ENCODE measurements around the gene RPL15.

Gene RPL15

DNA sequence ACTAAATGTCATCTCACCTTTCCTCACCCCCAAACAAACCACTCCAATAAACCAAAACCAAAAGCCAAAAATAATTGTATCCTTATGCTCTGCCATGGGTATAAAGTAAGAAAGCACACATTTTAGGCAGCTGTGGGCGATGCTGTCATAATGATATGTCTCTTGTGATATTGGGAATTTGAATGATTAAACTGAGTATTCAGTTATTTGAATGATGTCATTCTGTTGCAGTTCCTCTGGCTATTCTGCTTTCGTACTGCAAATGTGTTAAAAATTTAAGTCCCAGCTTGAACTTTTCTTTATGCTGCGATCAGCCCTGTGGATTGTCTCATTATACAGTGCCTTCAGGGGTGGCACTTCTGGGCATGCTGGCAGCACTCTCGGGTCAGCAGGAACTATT, 17.3 kb downstream of the RPL15 start:
- DNase-seq: no peak

DNA sequence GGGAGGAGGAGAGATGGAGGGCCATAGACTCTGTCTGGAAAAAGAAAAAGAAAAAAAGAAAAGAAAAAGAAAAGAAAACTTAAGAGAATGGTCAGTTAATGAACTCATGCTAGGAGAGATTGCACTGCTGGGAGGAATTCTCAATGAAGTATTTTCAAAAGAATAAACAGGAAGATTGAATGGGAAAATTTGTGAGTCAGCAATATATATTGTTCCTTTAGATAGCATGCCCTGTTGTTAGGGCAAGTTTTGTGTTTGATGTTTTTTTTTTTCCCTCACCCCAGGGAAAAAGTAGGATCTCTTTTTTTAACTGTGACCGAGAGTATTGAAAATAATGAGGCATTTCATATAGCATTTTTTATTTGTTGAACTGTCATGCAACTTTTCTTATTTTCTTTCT, 20.4 kb downstream of the RPL15 start:
- DNase-seq: no peak

DNA sequence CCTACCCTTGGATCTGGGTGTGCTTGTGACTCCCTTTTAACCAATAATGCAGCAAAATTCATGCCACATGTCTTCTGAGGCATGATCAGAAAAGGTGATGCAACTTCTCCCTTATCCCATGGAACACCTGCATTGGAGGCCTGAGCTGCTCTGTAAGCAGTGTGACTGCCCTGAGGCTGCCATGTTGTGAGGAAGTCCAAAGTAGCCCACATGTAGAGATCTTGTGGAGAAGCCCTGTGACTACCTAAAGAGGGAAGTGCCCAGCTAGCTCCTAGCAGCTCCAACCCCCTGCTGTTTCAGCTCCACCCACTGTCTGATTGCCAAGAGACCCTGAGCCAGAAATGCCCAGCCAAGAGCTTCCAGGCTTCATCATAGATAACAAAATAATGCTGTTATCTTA, 21.8 kb downstream of the RPL15 start:
- no peak for DNase-seq

DNA sequence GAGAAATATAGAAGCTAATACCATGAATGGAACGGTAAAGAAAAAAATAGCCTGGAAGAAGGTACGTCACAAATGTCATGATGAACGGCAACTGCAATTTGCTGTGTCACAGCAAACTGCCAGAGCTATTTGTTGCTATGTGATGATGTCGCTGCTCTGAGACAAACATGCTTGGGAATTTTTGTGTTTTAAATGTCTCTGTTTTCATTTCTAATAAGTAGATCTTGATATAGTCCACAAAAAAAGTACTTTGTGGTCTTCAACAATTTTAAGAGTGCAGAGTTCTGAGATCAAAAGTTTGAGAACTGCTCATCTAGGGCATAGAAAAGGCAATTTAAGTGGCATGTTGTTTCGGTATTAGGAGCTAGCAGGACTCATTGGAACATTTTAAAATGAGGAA, 23.8 kb downstream of the RPL15 start:
- DNase-seq: no peak

DNA sequence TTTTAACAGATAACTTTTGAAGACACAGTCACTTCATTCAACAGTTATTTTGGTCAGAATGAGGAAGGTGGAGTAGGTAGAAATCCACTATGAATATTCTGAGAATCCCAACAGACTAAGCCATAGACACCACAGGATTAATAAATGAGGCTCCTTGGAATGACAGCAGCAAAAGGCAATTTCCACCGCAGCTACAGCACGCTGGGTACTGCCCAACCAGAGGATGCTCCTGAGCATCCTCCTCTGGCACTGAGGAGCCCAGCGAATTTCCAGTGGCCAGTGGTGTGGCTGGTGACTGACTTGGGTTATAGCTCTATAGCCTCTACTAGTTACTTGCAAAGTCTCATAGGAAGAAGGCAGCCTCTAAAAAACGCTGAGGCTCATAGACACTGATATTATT, 24.5 kb downstream of the RPL15 start:
- no peak for DNase-seq

DNA sequence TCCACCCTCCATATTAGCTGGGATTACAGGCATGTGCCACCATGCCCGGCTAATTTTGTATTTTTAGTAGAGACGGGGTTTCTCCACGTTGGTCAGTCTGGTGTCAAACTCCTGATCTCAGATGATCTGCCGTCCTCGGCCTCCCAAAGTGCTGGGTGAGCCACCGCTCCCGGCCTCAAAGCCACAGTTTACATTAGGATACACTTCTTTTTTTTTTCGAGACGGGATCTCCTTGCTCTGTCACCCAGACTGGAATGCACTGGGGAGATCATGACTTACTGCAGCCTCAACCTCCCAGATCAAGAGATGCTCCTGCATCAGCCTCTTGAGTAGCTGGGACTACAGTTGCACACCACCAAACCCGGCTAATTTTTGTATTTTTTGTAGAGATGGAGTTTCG, 25.6 kb downstream of the RPL15 start:
- no peak for DNase-seq

DNA sequence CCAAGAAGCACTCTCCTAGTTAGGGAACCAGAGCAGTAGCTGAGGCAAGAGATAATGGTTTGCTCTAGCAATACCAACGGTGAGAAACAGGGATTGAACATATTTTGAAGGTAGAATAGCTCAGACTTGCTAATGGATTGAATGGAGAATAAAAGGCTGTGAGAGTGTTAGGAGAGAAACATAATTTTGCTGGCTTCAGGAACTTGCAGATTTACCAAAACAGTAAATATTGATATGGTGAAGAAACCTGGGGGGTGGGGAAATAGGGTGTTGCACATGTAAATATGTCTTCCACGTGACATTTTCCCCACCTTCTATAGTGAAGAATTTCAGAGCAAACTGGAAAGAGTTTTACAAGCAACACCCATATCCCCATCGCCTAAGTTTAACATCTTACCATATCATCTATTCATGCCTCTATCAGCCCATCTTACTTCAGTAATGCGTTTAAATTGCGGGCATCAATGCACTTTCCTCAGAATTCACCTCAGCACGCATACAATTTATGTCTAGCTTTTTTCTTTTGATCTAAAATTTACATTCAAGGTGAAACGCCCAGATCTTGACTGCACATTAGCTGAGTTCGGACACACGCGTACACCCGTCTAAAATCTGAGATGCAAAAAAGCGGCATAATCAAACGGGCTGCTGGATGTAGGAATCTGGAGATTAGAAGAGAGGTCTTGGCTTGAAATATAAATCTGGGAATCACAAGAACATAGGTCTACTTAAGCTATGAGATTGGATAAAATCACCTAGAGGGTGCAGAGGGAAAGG, 27.3 kb downstream of the RPL15 start:
- DNase-seq: no peak

DNA sequence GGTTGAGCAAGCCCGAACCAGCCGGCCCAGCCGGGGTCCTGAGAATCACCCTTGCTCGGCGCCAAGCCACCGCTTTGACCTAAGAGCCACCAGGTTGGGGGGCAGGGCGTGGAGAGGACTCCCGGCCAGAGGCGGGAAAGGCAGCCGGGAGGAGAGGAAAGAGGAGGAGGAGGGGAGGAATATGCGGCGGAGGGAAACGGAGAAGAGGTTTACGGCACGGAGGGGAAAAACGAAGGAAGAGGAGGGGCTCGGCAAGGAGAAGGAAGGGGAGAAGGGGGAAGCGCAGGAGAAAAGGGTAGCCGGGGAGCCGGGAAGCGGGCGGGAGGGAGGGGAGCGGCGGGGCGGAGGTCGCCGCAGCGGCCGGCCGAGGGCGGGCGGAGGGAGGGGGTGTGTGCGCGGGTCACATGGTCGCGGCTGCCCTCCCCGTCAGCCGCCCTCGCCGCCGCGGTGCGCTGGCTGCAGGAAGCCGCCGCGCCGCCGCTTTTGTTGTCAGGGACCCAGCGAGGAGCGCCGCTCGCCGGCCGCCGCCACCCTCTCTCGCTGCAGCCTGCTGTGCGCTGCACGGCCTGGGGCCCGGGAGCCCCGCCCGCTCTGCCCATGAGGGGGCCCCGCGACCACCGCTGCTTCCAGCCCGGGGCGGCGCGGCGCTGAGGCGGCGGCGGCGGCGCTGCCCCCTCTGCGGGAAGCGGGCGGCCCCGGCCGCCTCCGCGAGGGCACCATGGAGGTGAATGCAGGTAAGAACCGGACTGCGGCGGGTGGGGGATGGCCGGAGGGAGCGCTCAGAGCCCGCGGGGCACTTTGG, 28.1 kb downstream of the RPL15 start, which contains the start of gene NR1D2:
TSS of gene NR1D2 (plus strand) at position 426 of the 802 bp plus-strand sequence. CDS start at position 719, 293 bp downstream.
- DNase-seq: peak; percentile 76

DNA sequence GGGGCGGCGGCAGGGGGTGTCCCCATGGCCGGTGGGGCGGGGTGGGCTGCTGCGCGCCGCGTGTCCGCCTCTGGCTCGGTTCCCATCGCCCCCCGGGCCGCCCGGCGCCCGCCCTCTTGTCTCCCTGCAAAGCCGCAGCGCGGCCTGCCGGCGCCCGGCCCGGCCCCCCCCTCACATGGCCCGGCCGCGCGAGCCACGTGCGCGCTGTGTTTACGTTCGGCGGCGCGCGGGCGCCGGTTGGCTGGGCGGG, 28.7 kb downstream of the RPL15 start:
- no peak for DNase-seq

DNA sequence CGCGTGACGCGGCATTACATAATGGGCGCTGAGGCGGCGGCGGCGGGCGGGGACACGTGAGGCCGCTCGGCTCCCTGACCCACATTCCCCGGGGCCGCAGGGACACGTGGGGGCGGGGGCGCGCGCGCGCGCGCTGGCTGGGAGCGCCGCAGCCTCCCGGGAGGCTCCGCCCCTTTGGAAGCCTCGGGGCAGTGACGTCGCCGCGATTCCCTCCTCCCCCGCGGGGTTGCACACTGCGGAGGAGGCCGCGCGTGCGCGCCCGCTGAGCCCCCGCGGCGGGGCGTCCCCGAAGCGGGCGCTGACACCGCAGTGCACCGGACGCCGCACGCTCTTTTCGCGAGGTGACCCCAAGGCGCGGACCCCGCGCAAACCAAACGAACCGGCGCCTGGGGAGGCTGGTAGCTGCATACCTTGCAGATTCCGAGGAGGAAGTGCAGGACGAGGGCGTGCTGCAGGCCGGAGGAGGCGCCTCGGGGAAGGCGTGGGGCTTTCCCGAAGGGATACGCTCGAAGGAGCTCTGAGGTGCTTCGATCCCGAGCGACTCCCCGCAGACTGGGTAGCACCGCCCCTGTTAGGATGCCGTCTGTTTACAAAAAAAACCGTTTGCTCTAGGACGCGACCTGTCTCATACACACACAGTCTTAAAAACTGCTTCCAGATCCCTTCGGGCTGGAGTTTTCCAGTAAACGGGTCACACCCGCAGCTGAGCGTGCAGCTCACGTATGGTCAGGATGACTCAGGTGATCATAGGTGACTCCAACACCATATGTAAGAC, 29.2 kb downstream of the RPL15 start:
- peak; percentile 97 for DNase-seq

DNA sequence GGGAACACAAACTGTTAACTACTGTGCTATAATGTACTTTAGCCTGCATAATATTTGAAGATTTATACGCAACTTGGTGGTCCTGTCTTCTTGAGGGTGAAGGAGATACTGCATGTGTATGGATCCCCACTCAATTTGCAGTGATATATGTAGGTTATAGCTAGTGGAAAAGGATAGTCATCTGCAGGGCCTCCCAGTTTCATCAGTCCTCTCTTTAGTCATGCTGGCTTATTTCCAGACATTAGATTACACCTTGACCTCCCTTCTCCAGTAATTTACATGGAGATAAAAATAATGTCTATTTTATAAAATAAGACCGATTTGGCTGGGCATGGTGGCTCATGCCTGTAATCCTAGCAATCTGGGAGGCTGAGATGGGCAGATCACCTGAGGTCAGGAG, 31.8 kb downstream of the RPL15 start:
- no peak for DNase-seq

DNA sequence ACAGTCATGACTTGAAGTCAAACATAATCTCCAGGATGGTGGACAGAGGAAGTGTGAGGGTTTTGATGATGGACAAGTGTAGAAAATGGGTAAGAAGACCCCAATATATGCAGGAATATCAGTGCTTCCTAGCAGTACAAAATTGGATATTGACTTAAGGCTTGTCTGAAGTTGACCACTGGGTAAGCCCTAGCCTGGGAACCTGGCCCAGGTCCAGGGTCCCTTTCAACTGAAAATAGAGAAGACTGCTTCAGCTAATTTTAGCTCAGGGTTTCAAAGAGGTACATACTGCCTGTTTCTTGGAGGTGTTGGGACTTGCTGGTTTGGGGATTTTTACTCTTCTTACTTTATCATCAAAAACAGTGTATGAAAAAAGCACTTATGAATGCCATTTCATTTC, 32.9 kb downstream of the RPL15 start:
- no peak for DNase-seq

DNA sequence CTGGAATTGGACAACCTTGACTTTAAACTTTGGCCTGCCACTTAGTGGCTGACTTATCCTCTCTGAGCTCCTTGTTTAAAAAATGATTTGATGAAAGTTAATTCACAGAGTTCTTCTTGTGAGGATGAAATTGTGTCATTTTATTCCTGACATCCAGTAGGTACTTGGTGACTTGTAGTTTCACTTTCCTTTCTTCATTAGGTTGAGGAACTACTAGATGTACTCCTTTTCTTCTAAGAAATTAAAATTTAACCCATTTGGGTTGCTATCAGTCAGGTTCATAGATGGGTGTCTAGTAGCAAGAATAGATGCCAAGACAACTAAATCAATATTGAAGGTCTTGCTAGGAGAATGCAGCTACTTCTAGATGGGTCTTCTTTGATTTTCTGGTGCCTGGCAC, 33.4 kb downstream of the RPL15 start:
- DNase-seq: no peak

DNA sequence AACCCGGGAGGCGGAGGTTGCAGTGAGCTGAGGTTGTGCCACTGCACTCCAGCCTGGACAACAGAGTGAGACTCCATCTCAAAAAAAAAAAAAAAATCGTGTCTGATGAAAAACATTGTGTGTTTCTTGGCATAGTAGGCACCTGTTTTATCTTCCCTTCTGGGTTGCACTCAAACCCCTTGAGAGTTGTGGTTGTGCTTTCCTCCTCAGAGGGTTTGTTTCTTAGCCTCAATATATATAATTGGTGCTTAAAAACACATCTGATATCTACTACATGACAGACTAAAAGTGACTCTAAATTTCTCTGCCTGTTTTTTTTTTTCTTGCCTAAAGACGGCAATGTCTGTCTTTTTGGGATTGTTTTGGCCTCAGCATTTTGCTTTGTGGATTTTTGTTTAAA, 35.7 kb downstream of the RPL15 start:
- DNase-seq: no peak

DNA sequence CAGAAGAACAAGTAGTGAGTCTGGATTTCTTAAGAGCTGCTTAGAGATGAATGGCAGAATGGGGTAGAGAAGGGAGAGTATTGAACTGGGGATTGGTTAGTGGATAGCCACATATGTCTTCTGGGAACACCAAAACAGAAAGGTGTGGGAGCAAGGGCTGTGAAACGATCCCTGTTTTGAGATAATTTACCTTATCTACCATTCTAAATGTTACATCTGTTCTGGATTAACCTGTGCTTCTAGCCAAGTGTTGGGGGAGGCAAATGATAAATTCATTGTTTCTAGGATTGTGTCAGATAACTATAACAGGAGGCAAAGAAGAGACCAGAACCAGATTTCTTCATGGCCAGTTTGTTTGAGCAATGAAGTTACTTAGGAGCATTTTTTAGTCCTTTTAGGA, 36.6 kb downstream of the RPL15 start:
- no peak for DNase-seq

DNA sequence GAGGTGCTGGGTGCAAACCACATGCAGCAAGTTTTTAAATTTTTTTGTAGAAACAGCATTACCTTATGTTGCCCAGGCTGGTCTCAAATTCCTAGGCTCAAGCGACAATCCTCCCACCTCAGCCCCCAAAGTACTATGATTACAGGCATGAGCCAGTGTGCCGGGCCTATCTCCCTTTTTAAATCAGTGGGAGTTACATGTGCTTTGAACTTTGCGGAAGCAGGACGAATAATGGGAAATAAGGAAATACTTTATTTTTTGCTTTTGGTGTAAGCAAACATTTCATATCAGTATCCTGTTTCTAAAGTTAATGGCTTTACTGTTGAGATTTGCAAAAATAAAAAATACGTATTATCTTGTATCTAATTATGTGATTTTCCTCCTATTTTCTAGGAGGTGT, 37.2 kb downstream of the RPL15 start:
- no peak for DNase-seq

DNA sequence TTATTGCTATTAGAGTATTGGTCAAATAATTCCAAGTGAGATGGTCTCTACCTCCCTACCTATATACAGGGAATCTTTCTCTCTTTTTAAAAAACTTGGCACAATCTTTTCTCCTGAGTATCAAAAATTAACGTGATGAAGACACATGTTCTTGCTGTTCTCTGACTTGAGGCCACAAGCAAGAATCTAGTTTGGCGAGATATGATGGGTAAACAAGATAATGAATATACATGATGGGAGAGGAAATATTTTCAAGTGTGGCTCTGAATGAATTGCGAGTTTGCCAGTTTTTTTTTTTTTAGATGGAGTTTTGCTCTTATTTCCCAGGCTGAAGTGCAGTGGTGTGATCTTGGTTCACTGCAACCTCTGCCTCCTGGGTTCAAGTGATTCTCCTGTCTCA, 39.8 kb downstream of the RPL15 start:
- DNase-seq: no peak

DNA sequence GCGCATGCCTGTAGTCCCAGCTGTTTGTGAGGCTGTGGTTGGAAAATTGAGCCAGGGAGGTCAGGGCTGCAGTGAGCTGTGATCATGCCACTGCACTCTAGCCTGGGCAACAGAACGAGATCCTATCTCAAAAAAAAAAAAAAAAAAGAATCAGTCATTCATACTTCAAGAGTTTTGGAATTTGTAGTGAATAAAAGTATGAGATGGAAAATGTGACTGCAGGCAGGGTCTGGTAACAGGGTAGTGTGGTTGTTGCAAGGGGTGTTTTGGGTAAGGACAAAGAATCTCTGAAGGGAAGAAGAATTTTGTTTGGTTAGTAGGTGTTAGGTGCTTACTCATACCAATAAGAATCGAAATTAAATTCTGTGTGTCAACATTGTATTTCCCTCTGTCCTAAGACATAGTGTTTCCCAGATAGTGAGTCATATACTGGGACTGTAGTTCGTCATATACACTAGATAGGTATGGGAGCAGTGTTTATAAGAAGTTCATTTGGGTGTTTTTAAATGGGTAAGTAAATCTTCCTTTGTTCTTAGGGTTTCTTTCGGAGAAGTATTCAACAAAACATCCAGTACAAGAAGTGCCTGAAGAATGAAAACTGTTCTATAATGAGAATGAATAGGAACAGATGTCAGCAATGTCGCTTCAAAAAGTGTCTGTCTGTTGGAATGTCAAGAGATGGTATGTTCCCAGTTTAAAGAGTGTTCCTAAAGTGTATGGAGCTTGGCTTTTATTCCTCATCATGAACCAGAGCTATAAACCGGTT, 42.4 kb downstream of the RPL15 start:
- no peak for DNase-seq

DNA sequence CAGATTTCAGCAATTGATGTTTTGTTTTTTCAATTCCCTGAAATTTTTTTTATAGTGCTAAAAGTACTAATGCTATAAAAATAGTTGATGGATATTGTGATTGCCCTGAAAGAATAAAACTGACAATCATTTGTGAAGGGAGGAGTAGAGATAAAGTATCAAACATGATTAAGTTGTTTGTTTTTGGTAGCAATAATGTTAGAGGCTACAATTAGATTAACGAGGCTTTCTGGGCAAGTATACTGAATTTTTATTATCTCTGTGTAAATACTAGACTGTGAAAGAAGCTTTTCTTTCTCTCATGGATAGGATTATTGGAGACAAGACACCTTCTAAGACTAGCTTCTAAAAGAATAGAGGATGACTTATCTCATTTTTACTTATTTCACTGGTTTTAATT, 43.7 kb downstream of the RPL15 start:
- DNase-seq: no peak

DNA sequence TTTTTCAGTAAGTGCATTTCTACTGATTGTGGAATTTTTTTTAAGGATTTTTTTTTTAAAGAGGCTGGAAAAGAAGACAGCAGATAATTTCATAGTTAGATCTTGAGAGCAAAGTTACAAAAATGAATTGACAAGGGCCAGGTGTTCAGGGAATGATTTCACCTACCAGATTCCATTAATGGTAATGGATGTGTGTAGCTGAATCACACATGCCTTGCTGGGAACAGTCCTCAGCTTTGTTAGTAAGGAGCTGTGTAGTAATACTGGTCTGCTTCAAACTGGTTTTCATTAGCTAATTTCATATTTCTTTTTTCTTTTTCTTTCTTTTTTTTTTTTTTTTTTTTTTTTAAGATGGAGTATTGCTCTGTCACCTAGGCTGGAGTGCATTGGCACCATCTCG, 44.1 kb downstream of the RPL15 start:
- no peak for DNase-seq

DNA sequence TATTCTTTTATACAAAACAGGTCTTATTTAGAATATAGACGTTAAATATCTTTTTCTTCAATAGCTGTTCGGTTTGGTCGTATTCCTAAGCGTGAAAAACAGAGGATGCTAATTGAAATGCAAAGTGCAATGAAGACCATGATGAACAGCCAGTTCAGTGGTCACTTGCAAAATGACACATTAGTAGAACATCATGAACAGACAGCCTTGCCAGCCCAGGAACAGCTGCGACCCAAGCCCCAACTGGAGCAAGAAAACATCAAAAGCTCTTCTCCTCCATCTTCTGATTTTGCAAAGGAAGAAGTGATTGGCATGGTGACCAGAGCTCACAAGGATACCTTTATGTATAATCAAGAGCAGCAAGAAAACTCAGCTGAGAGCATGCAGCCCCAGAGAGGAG, 45.0 kb downstream of the RPL15 start:
- DNase-seq: no peak

DNA sequence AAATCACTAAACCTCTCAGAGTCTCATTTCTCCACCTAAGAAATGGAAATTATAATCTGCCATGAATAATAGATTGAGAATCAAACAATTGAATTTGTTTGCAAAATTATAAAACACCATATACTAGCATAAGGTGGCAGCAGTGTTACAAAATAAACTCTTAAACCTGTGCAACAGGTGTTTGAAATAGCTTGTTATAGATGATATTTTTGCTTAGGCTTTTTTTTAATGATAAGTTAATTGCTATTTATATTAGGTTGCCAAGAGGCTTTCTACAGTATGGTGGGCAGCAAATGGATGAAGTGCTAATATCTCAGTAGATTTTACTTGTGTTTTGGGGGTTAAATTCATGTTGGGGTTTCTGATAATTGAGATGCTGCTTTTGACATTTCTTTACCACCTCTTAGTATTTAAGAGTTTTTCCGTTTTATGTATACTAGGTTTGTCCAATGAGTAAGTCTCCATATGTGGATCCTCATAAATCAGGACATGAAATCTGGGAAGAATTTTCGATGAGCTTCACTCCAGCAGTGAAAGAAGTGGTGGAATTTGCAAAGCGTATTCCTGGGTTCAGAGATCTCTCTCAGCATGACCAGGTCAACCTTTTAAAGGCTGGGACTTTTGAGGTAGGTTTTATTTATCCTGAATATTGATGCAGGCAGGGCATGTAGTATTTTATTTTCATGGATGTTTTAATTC, 47.8 kb downstream of the RPL15 start:
- no peak for DNase-seq

DNA sequence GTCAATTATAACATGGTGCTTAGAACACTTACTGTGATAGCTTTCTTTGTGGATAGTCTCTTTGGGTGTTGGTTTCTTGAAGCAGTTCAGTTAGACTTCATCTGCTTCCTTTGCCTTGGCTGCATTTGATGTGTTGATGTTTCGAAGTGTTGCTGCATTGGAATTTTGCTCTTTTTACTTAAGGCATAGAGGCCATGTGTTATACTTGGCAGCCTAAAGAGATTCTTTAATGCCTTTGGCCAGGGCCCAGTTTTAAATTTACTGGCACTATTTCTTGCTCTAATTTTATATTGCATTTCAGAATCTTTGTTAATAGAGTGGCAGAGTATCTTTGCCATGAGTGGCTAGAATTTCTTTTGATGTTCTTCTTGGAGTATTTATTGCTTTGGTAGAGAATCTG, 49.4 kb downstream of the RPL15 start:
- no peak for DNase-seq
